HG02588 (cell line): ENCODE measurements around the gene FKRP.

Experiments used
- ATAC-seq: cut with Tn5 transposase; IDR thresholded peaks from one replicate; pipeline ENCODE4 v1.9.1; 2021; ENCODE audit warnings: mild to moderate bottlenecking, moderate library complexity; ENCODE audit not compliant: unreplicated experiment

Gene FKRP

DNA sequence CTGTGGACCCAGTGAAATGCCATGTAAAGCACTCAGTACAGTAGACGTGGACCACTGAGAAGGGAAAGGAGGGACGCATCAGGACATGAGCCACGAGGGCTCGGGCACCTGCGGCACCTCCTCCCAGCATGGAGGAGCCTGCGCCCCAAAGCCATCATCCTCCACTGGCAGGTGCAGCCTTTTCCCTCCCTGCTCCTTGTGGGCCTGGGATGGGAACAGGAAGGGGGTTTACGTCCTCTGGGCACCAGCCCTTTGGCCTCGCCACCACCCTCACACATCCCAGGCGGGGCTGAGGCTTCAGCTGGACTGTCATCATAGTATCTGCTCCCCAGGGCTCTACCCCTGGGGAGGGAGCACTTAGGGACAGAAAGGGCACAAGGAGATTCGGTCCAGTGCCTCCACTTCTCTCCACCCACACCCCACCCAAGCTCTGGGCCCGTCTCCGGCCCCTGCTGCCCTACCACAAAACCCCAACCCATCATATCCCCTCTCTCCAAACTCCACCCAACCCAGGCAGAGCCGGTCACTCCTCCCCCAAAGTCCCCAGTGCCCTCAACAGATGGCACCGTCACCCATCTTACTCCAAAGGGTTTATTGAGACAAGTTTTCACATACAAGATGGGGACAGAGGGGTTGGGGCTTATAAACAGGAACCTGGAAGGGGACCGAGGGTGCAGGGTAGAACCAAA is 26.8 kb upstream of the FKRP start:
- no peak for ATAC-seq

DNA sequence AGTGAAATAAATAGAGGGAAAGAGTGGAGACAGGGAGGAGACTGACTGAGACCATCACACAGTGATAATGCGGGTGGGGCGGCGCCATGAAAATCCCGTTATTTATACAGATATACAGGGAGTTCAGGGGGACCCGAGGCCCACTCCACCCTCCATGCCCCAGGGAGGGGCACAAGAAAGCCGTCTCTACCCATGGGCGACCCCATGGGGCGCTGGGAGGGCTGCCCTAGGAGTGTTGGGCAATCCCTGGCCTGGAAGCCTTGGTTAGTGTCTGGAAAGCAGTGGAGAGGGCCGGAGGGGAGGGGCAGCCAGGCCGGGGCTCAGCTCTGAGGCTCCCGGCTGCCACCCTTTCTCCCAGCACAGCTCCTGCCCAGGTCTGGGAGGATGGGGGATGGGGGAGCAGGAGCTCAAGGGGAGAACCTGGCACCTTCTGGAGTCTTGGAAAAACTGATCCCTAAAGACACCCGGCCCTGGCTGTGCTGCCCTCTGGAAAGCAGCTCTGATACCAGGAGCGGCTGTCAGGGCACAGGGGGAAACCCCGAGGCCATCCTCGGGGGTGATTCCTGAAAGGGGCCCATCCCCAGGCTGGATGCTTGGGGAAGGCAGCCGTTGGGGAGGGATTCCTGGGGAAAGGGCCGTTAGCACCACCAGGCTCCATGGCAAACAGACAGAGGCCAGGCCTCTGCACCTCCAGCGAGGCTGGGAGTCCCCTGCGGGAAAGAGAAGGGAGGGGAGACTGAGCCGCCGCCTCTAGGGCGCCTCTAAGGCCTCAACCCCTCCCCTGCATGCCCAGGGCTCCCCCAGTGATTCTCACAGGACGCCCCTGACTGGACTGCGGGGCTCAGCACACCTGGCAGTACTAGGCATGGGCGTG is 26.0 kb upstream of the FKRP start:
- ATAC-seq = no peak

DNA sequence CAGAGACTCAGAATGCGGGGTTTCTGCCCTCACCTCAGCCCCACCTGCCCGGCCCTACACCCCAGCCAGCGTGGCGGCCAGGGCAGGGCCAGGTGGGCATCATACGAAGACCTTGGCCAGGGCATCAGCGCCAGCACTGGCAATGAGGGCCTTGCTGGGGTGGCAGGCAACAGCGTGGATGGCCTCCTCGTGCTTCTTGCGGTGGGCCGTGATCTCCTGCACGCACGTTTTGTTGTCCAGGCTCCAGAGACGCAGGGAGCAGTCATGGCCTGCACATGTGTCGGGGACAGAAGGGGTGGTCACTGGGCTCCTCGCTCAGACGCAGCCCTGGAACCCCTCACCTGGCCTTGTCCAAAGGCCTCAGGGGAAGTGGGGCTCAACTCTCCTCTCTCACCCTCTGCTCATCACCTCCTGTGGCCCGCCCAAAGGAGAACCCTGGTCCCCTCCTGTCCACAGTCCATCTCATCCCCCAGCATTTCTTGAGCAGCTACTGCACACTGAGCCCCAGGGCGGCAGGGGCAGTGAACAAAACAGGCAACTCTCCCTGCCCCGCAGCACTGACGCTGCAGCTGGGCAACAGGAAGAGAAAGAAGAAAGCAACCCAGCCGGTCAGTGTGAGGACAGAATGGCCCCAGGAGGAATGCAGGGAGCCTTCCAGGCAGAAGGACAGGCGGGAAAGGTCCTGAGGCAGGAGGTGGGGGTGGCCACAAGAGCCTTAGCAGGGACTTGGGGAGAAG is 25.2 kb upstream of the FKRP start:
- ATAC-seq = no peak

DNA sequence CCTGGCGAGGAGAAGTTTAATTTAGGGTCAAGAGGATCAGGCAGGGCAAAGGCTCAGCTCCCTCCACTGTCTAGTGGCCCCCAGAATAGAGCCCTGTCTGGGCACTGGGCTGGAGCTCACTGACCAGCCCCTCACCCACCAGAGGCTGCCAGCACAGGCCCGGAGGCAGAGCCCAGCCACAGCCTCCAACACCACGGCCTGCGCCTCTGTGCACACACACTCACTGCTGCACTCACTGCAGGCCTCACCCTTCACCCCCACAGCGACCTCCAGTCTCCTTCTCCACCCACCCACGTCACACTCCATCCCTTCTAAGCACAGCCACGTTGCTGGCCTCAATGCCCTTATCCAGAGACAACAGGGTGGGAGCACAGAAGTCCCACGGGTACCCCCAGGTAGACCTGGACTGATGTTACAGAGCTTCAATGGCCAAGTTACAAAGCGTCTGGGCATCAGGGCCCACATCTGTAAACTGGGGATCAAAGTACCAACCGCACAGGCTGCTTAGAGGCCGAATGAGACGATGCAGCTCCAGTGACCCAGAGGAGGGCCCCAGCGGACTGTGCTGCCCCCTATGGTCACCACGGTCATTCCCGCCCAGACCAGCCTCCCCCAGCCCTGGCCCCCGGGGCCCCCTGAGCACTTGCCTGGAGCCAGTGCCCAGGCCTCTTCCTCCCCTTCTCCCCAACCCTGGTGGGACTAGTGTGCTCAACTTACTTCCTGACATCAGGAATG is 24.4 kb upstream of the FKRP start:
- no peak for ATAC-seq

- ATAC-seq = no peak
These were observed 23.9 kb upstream of the FKRP start for GRCh38 chr19:46722004-46722380.

DNA sequence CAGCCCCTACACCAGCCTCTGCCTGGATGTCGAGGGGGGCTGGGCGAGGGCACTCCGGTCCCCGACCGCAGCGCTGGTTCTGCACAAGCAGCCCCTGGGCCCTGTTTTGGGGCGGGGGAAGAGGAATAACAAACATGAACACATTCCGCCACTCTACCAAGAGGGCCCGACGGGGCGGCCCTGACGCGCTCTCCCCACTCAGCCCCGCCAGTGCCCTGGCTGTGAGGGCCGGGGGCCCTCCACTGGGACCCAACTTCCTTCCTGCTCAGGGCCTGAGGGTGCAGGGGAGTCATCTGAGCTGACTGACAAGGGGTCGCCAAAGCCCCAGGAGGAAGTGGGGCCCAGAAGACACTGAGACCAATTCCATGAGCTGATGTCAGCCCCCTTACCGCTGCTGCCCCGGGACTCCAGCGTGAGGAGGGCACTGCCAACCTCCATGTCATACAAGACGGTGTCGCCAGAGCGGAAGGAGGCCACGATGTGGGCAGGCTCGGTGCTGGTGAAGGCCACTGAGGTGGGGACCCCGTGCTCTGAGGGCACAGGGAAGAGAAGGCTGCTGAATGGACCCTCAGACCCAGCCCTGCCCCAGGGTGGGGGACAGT is 23.3 kb upstream of the FKRP start:
- ATAC-seq = no peak

GRCh38 chr19:46723023-46723461 is 22.8 kb upstream of the FKRP start:
- ATAC-seq = no peak

DNA sequence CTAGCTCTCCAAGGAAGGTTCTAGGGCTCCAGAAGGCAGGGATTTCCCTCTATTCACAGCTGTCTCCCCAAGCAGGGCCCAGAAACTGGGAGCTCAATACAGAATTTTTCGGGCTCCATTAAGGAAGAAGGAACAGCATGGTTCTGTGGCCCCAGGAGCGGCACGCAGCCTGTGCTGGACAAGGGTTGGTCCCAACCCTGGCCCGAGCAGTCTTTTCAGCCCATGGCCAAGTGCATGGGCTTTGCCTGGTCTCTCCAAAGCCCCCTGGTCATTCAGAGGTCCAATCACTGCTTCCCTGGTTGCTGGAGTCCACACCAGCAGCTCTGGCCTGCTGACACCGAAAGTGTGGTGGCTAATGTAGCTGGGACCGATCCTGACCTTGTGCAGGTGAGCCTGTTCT is 22.4 kb upstream of the FKRP start:
- no peak for ATAC-seq

- ATAC-seq = no peak
These were observed 21.4 kb upstream of the FKRP start for GRCh38 chr19:46724468-46724867.

- ATAC-seq = no peak
These were observed 20.6 kb upstream of the FKRP start for GRCh38 chr19:46725036-46725820.

GRCh38 chr19:46725859-46726393 is 19.9 kb upstream of the FKRP start:
- no peak for ATAC-seq

- ATAC-seq = no peak
These were observed 19.3 kb upstream of the FKRP start for GRCh38 chr19:46726551-46726950.

DNA sequence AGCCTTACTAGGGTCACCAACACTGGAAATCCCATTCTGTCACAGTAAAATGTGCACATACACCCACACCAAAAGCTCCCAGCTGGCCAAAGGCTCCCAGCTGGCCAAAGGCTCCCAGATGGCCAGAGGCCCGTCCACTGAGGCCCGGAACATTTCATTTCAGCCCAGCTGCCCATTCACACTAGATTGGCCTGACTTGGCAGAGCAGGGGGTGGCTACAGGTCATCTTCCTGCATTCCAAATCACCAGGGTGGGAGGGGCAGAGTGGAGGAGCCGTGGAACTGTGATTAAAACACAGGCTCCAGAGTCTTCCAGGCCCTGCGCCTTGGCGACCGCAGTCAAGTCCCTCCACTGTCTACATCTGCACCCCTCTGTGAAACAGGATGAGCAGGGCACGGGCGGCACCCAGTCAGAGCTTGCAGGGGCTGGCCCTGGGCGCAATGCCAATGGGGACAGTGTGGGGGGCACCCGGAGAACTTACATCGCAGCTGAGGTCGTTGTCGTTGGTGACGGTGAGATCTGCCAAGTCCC is 18.8 kb upstream of the FKRP start:
- no peak for ATAC-seq

- ATAC-seq = no peak
These were observed 18.1 kb upstream of the FKRP start for GRCh38 chr19:46727757-46728156.

DNA sequence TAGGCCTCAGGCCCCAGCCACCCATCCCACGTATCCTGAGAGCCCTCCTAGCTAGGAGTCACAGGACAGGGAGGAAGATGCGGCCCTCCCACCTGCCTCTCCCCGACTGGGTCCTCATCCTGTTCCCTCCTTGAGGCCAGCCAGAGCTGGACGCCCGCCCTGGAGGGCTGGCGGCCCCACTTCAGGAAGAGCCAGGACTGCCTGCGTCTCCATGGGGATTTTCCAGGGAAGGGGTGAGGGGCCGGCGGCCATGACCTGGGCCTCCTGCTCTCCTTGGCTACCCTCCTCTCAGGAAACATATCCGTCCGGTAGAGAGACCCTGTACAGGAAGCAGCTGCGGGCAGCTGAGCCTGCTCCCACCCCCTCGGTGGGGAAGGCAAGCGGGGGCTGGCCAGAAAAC is 17.6 kb upstream of the FKRP start:
- ATAC-seq = no peak

GRCh38 chr19:46728693-46729339 is 17.0 kb upstream of the FKRP start:
- ATAC-seq = peak; percentile 44

DNA sequence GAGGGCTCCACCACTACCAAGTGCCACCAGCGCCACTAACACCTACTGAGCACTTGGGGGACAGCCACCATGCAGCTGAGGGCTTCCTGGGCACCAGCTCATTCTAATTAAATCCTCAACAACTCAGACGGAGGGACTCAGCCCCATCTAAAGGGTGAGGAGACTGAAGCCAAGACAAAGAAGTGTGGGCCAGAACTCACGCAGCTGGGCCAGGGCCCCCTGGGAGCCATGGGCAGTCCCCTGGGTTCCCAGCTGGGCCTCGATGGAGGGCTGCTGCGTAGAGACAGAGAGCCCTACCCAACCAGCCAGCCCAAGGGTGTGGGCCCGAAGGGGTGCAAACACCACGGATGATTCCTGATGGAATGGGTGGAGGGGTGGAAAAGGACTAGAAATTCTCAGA is 16.2 kb upstream of the FKRP start:
- ATAC-seq = no peak

- ATAC-seq = no peak
These were observed 15.7 kb upstream of the FKRP start for GRCh38 chr19:46730187-46730586.

GRCh38 chr19:46730595-46730994 is 15.3 kb upstream of the FKRP start:
- no peak for ATAC-seq
